ENCODE results near the gene CBFA2T2. TPM values are rescaled to one million over a fixed set of nuclear protein-coding genes. Genes with fewer than 3 reads are reported as not detected.

CBFA2T2 gene
- total and polyA plus RNA-seq, 10 of the 15 experiments (the other 5 are each of a cell fraction or from before 2014, with no cell fraction given), result 0.61 to 8.6 (median 5.5) TPM

- TF ChIP-seq ZBTB11 (CRISPR knock-in tag; IDR thresholded peaks at IDR 0.05) (no peak), BHLHE40 (IDR thresholded peaks at IDR 0.05; ENCODE audit: borderline replicate concordance in 1 of 2, low read depth in 2 of 2, low read length in 1 of 2) (no peak), ATF2 (IDR thresholded peaks at IDR 0.05; ENCODE audit: low read length) (no peak), MXI1 (IDR thresholded peaks at IDR 0.05; ENCODE audit: low read depth, low read length) (no peak), ZNF207 (IDR thresholded peaks at IDR 0.05; ENCODE audit: borderline replicate concordance) (no peak), POLR2AphosphoS5 (IDR thresholded peaks at IDR 0.05; ENCODE audit: low read length) (no peak), POLR2A (IDR thresholded peaks at IDR 0.05; ENCODE audit: low read depth, low read length) (no peak)
These were observed 104.8 kb downstream of the CBFA2T2 start (continued) for GRCh38 chr20:33594743-33595142.

DNA sequence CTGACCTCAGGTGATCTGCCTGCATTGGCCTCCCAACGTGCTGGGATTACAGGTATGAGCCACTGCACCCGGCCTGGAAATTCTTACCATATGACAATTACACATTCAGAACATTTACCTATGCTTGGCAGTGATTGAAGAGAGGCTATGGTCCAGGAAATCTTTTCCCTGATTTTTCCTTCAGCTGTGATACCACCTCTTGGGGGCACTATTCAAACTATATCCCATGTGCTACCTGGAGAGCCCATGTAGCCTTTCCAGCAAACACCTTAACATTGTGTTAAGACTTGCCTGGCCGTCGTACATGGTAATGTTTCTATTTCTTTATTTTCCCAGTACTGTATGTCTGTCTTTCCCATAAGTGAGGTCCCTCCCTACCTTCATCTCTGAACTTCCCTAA lies 110.5 kb downstream of the CBFA2T2 start:
- FAIRE-seq, result no peak
- Histone ChIP-seq H3K79me2 (ENCODE audit: control insufficient read depth, insufficient read depth, low read length) (no peaks in the 10 kb centered on the region), H3K4me3 (no peak overlapping the region), H3K27ac (ENCODE audit: control insufficient read depth, insufficient read depth) (no peak overlapping the region), H3K4me2 (ENCODE audit: control insufficient read depth, insufficient read depth) (no peak overlapping the region), H4K20me1 (ENCODE audit: control insufficient read depth, insufficient read depth) (no peaks in the 10 kb centered on the region), H3K4me1 (ENCODE audit: control insufficient read depth, insufficient read depth, low read length) (peaks cover 28% of the 10 kb centered on the region), H3K9me3 (replicated peaks; ENCODE audit: control insufficient read depth, insufficient read depth, low read length) (no peaks in the 10 kb centered on the region), H2AFZ (ENCODE audit: control insufficient read depth, low read depth, low read length) (no peak overlapping the region), H3K36me3 (ENCODE audit: control insufficient read depth in 2 of 2, insufficient read depth in 2 of 2, low read length in 1 of 2) (no peaks in the 10 kb centered on the region), H3K9ac (ENCODE audit: control insufficient read depth, insufficient read depth, low read length) (no peak overlapping the region), H3K27me3 (replicated peaks in 1 of 2; ENCODE audit: control insufficient read depth in 2 of 2, insufficient read depth in 2 of 2, low read length in 1 of 2) (no peaks in the 10 kb centered on the region)
- intact Hi-C loops (cut with micrococcal nuclease; ENCODE audit: unreplicated experiment), result no loop called here
- ChIA-PET SMC1A (ENCODE audit: uncharacterized antibody, unreplicated experiment) (interaction anchor here (1.2 to 1.7 kb wide), 2 partner anchors 23 to 49 kb away, joined by 3 to 4 read pairs; no protein-coding TSS in a partner anchor), CTCF (no interaction called here), RAD21 (ENCODE audit: unreplicated experiment) (interaction anchor here (0.7 kb wide), 1 partner anchor 44 kb away, joined by 4 read pairs; no protein-coding TSS in a partner anchor), POLR2A (interaction anchor here (0.6 to 0.8 kb wide), 2 partner anchors 65 to 169 kb away, joined by 3 to 4 read pairs; no protein-coding TSS in a partner anchor)
- no peak for ATAC-seq
- BruUV-seq (replicated peaks), result no TSS peak
- DNase-seq (ENCODE audit: low read depth, low spot score), result no peak
- in situ Hi-C loops (cut with MboI), result no loop called here
- 88% methylated on average over 4 of the region's 4 CpGs for WGBS (ENCODE audit: insufficient coverage, insufficient replicate concordance, low lambda C conversion rate, missing lambda C conversion rate)
- TF ChIP-seq IKZF2 (IDR thresholded peaks at IDR 0.05) (no peak), NR2F1 (conservative IDR thresholded peaks at IDR 0.05) (no peak), GATAD2B (conservative IDR thresholded peaks at IDR 0.05; ENCODE audit: low read depth) (no peak), IRF4 (IDR thresholded peaks at IDR 0.05; ENCODE audit: low read depth, low read length) (no peak), HDAC6 (IDR thresholded peaks at IDR 0.05; ENCODE audit: unreplicated experiment) (no peak), USF2 (IDR thresholded peaks at IDR 0.05; ENCODE audit: borderline replicate concordance, low read depth, low read length) (no peak), MLLT1 (IDR thresholded peaks at IDR 0.05) (no peak), WRNIP1 (IDR thresholded peaks at IDR 0.05; ENCODE audit: borderline replicate concordance, low read depth, low read length) (no peak), MTA2 (IDR thresholded peaks at IDR 0.05; ENCODE audit: low read depth) (no peak), RCOR1 (conservative IDR thresholded peaks at IDR 0.05; ENCODE audit: low read depth, low read length) (no peak), NBN (IDR thresholded peaks at IDR 0.05) (no peak), GABPA (IDR thresholded peaks at IDR 0.05; ENCODE audit: low read depth) (no peak)
